CD4-positive, alpha-beta T cell treated with Interferon gamma for 1 hour (primary cell): ENCODE results near the gene CFAP97D1.
A peak's percentile ranks its signal among the peaks of the same experiment; 100 is the strongest.
"Not testable (repeated sequence)": the region's sequence is repeated elsewhere in the genome, so short reads cannot be mapped to it uniquely, and the experiment has no call there.

Source experiments
- DNase-seq: peaks from one replicate; pipeline ENCODE4 v3.0.0-alpha.2; 2020

CFAP97D1 gene

GRCh38 chr17:43768943-43769342 lies 11.3 kb upstream of the CFAP97D1 start:
- DNase-seq: no peak

- no peak for DNase-seq
Observed at GRCh38 chr17:43769426-43769825, 10.8 kb upstream of the CFAP97D1 start.

- DNase-seq: no peak
Observed at GRCh38 chr17:43769859-43770258, 10.4 kb upstream of the CFAP97D1 start.

- DNase-seq: no peak
Observed at GRCh38 chr17:43770957-43771356, 9.3 kb upstream of the CFAP97D1 start.

- no peak for DNase-seq
Observed at GRCh38 chr17:43771463-43771862, 8.8 kb upstream of the CFAP97D1 start.

- DNase-seq: peak; percentile 67
Observed at GRCh38 chr17:43772877-43773648, 7.2 kb upstream of the CFAP97D1 start.

- DNase-seq: no peak
Observed at GRCh38 chr17:43774304-43775250, 5.7 kb upstream of the CFAP97D1 start.

- DNase-seq: peak; percentile 81
Observed at GRCh38 chr17:43778337-43779144, 1.7 kb upstream of the CFAP97D1 start, which contains the start of gene DUSP3. Gene DUSP3 (minus strand): TSS chr17:43778977. CDS start chr17:43778924, 53 bp downstream.

GRCh38 chr17:43779145-43780125 lies 800 bp upstream of the CFAP97D1 start:
- no peak for DNase-seq

GRCh38 chr17:43782913-43783680 lies 2.9 kb downstream of the CFAP97D1 start:
- DNase-seq: no peak

GRCh38 chr17:43784068-43784467 lies 3.8 kb downstream of the CFAP97D1 start:
- no peak for DNase-seq

GRCh38 chr17:43784628-43785101 lies 4.4 kb downstream of the CFAP97D1 start:
- DNase-seq: no peak

GRCh38 chr17:43787728-43788127 lies 7.5 kb downstream of the CFAP97D1 start:
- DNase-seq: no peak

GRCh38 chr17:43788540-43788939 lies 8.3 kb downstream of the CFAP97D1 start:
- DNase-seq: no peak

- DNase-seq: no peak
Observed at GRCh38 chr17:43789482-43789881, 9.2 kb downstream of the CFAP97D1 start.

GRCh38 chr17:43790311-43790940 lies 10.2 kb downstream of the CFAP97D1 start:
- DNase-seq: no peak

- DNase-seq: no peak
Observed at GRCh38 chr17:43791589-43791988, 11.4 kb downstream of the CFAP97D1 start.

GRCh38 chr17:43792668-43793067 lies 12.4 kb downstream of the CFAP97D1 start:
- not testable (repeated sequence) for DNase-seq

GRCh38 chr17:43798024-43798423 lies 17.8 kb downstream of the CFAP97D1 start:
- DNase-seq: not testable (repeated sequence)

GRCh38 chr17:43799047-43799446 lies 18.8 kb downstream of the CFAP97D1 start:
- DNase-seq: no peak
